ENCODE measurements around the gene STARD7. TPM values are rescaled to one million over a fixed set of nuclear protein-coding genes. Genes with fewer than 3 reads are reported as not detected.

STARD7 gene
- total and polyA plus RNA-seq, 9 of the 15 experiments (the other 6 are each of a cell fraction or from before 2014, with no cell fraction given) = 90.9 to 196 (median 145) TPM

DNA sequence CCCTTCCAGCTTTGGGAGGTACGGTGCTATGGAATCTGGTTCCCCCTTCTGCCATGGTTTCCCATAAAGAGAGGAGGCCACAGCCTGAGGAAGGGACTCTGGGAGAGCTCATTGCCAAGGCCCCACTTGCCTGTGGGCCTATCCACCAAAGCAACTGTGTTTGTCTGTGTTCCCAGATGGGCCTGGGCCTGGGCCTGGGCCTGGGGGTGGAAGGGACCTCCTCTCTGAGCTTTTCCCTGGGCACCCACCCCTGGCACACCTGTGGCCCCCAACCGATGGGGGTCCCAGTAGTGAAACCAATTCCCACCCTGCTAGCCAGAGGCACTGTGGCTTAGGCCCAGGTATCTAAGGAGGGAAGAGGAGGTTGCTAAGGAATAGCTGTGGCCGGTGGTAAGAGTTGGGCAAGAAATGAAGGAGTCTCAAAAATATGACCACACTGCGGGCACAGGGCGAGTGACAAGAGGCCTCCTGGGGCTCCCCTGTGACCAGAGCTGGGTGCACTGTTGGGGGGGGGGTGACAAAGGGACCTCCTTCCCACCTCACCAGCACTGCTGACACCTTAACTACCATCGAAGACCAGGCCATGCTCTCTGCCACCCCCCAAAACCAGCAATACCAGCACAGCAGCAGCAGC is 58.5 kb downstream of the STARD7 start:
- H3K9ac ChIP-seq (ENCODE audit: insufficient read depth in 1 of 2, low read depth in 2 of 2, low read length in 2 of 2) = no peak overlapping the region
- H2AFZ ChIP-seq (ENCODE audit: low read depth, low read length) = no peak overlapping the region
- no peak overlapping the region for H3K4me3 ChIP-seq
- no peaks in the 10 kb centered on the region for H3K79me2 ChIP-seq (ENCODE audit: control insufficient read depth, insufficient read depth, low read length)
- H3K27me3 ChIP-seq (ENCODE audit: control insufficient read depth in 2 of 2, insufficient read depth in 2 of 2, low read length in 2 of 2) = no peaks in the 10 kb centered on the region
- H3K4me1 ChIP-seq (replicated peaks in 1 of 2; ENCODE audit: control insufficient read depth in 2 of 2, insufficient read depth in 2 of 2, low read length in 2 of 2) = peaks cover 22 to 37% of the 10 kb centered on the region in 2 experiments
- ATAC-seq (no peak), FAIRE-seq (no peak), DNase-seq (ENCODE audit: extremely low read depth in 1 of 4, low spot score in 3 of 4) (no peak)
- H3K4me2 ChIP-seq (ENCODE audit: insufficient read depth, low read length) = no peak overlapping the region
- no peaks in the 10 kb centered on the region for H3K36me3 ChIP-seq (ENCODE audit: control insufficient read depth, insufficient read depth, low read length)
- H3K27ac ChIP-seq (ENCODE audit: extremely low read depth, low read depth, low read length) = no peak overlapping the region
- H3K9me3 ChIP-seq (replicated peaks; ENCODE audit: control insufficient read depth, insufficient read depth, low read depth, low read length) = no peaks in the 10 kb centered on the region
- intact Hi-C loops (cut with micrococcal nuclease) (no loop called here), in situ Hi-C loops (cut with MboI) (no loop called here)
- BruUV-seq (replicated peaks) = no TSS peak
- TF ChIP-seq MXI1 (IDR thresholded peaks at IDR 0.05; ENCODE audit: low read depth, low read length) (no peak), NFIX (CRISPR knock-in tag; IDR thresholded peaks at IDR 0.05; ENCODE audit: low read depth) (no peak), MEIS2 (IDR thresholded peaks at IDR 0.05; ENCODE audit: partially characterized antibody) (no peak), CSDE1 (IDR thresholded peaks at IDR 0.05) (no peak), U2AF1 (optimal IDR thresholded peaks at IDR 0.05; ENCODE audit: low read depth, low read length) (no peak), CBFB (CRISPR knock-in tag; IDR thresholded peaks at IDR 0.05) (no peak), TBP (optimal IDR thresholded peaks at IDR 0.05; ENCODE audit: low read depth, low read length) (no peak)
- H3K9me1 ChIP-seq (ENCODE audit: control insufficient read depth, insufficient read depth, low read length) = no peaks in the 10 kb centered on the region
- no peaks in the 10 kb centered on the region for H4K20me1 ChIP-seq (replicated peaks; ENCODE audit: control insufficient read depth, insufficient read depth, low read length)
- ChIA-PET CTCF (ENCODE audit: low intra/inter-chr PET ratio) (interaction anchor here (0.6 kb wide), 1 partner anchor 33 kb away, joined by 4 read pairs; no protein-coding TSS in a partner anchor), POLR2A (interaction anchor here (1.4 kb wide), 2 partner anchors 9 to 59 kb away, joined by 5 to 6 read pairs; partner anchors contain the start of gene STARD7)
- WGBS (ENCODE audit: insufficient coverage, low coverage, missing lambda C conversion rate) = 52% methylated on average over 6 of the region's 6 CpGs

Measured in K562 (cell line).